ENCODE measurements around the gene OR2S2.

Gene OR2S2

GRCh38 chr9:35951736-35952135 lies 6.2 kb downstream of the OR2S2 start:
- Histone ChIP-seq H3K36me3 (ENCODE audit: insufficient read depth, low read length) (no peaks in the 10 kb centered on the region), H2AFZ (ENCODE audit: low read length) (no peak overlapping the region), H4K20me1 (ENCODE audit: insufficient read depth, low read length, poor library complexity, severe bottlenecking) (no peaks in the 10 kb centered on the region), H3K4me2 (ENCODE audit: low read depth, low read length, poor library complexity, severe bottlenecking) (no peak overlapping the region), H3K4me3 (ENCODE audit: low read length, poor library complexity, severe bottlenecking) (no peak overlapping the region), H3K4me1 (ENCODE audit: insufficient read depth, low read length, poor library complexity, severe bottlenecking) (peaks cover 11% of the 10 kb centered on the region), H3K9ac (ENCODE audit: low read depth, low read length, poor library complexity, severe bottlenecking) (no peak overlapping the region), H3K79me2 (ENCODE audit: insufficient read depth, low read length) (no peaks in the 10 kb centered on the region), H3F3A (ENCODE audit: low read depth) (no peaks in the 10 kb centered on the region), H3K9me2 (replicated peaks; ENCODE audit: low read depth, low read length) (no peaks in the 10 kb centered on the region), H3K9me3 (ENCODE audit: insufficient read depth, low read depth, low read length) (no peaks in the 10 kb centered on the region), H3K27me3 (ENCODE audit: insufficient read depth, low read length, poor library complexity, severe bottlenecking) (no peaks in the 10 kb centered on the region)
- TF ChIP-seq EZH2phosphoT487 (IDR thresholded peaks at IDR 0.05; ENCODE audit: borderline replicate concordance) = no peak
- TF ChIP-seq CTCF (conservative IDR thresholded peaks at IDR 0.05; ENCODE audit: low read length) = no peak

- Histone ChIP-seq H3K9me2 (replicated peaks; ENCODE audit: low read depth, low read length) (no peaks in the 10 kb centered on the region), H3K27me3 (ENCODE audit: insufficient read depth, low read length, poor library complexity, severe bottlenecking) (no peaks in the 10 kb centered on the region), H3F3A (ENCODE audit: low read depth) (no peaks in the 10 kb centered on the region), H4K20me1 (ENCODE audit: insufficient read depth, low read length, poor library complexity, severe bottlenecking) (no peaks in the 10 kb centered on the region), H3K9me3 (ENCODE audit: insufficient read depth, low read depth, low read length) (no peaks in the 10 kb centered on the region), H3K36me3 (ENCODE audit: insufficient read depth, low read length) (no peaks in the 10 kb centered on the region), H3K9ac (ENCODE audit: low read depth, low read length, poor library complexity, severe bottlenecking) (peak overlapping the region; percentile 17), H3K4me1 (ENCODE audit: insufficient read depth, low read length, poor library complexity, severe bottlenecking) (peaks cover 32% of the 10 kb centered on the region), H3K4me2 (ENCODE audit: low read depth, low read length, poor library complexity, severe bottlenecking) (peak overlapping the region; percentile 5), H2AFZ (ENCODE audit: low read length) (peak overlapping the region; percentile 81), H3K4me3 (ENCODE audit: low read length, poor library complexity, severe bottlenecking) (no peak overlapping the region), H3K79me2 (ENCODE audit: insufficient read depth, low read length) (no peaks in the 10 kb centered on the region)
- TF ChIP-seq EZH2phosphoT487 (IDR thresholded peaks at IDR 0.05; ENCODE audit: borderline replicate concordance) = no peak
- no peak for TF ChIP-seq CTCF (conservative IDR thresholded peaks at IDR 0.05; ENCODE audit: low read length)
Measured at GRCh38 chr9:35948901-35949318, 9.0 kb downstream of the OR2S2 start.

GRCh38 chr9:35948451-35948850 lies 9.5 kb downstream of the OR2S2 start:
- Histone ChIP-seq H3K27me3 (ENCODE audit: insufficient read depth, low read length, poor library complexity, severe bottlenecking) (no peaks in the 10 kb centered on the region), H3K79me2 (ENCODE audit: insufficient read depth, low read length) (no peaks in the 10 kb centered on the region), H2AFZ (ENCODE audit: low read length) (peak overlapping the region; percentile 81; the same call in 1 of the 2 replicates), H3K9me3 (ENCODE audit: insufficient read depth, low read depth, low read length) (no peaks in the 10 kb centered on the region), H3K4me1 (ENCODE audit: insufficient read depth, low read length, poor library complexity, severe bottlenecking) (peaks cover 37% of the 10 kb centered on the region), H4K20me1 (ENCODE audit: insufficient read depth, low read length, poor library complexity, severe bottlenecking) (no peaks in the 10 kb centered on the region), H3F3A (ENCODE audit: low read depth) (no peaks in the 10 kb centered on the region), H3K4me3 (ENCODE audit: low read length, poor library complexity, severe bottlenecking) (no peak overlapping the region), H3K9ac (ENCODE audit: low read depth, low read length, poor library complexity, severe bottlenecking) (no peak overlapping the region), H3K36me3 (ENCODE audit: insufficient read depth, low read length) (no peaks in the 10 kb centered on the region), H3K9me2 (replicated peaks; ENCODE audit: low read depth, low read length) (no peaks in the 10 kb centered on the region), H3K4me2 (ENCODE audit: low read depth, low read length, poor library complexity, severe bottlenecking) (no peak overlapping the region)
- TF ChIP-seq CTCF (conservative IDR thresholded peaks at IDR 0.05; ENCODE audit: low read length) = no peak
- TF ChIP-seq EZH2phosphoT487 (IDR thresholded peaks at IDR 0.05; ENCODE audit: borderline replicate concordance) = no peak
